Measurements from ENCODE around the gene NFIB.

Gene NFIB

GRCh38 chr9:14136646-14137370 is 177.1 kb downstream of the NFIB start:
- no peak overlapping the region for H3K9ac ChIP-seq (ENCODE audit: insufficient read length, low read depth)
- H3K4me3 ChIP-seq (ENCODE audit: insufficient read length, low read depth), result no peak overlapping the region
- no peaks in the 10 kb centered on the region for H3K4me1 ChIP-seq (ENCODE audit: insufficient read depth, insufficient read length)
- no peak for TF ChIP-seq ZNF274 (IDR thresholded peaks at IDR 0.05; ENCODE audit: low read depth, low read length)
- no peak for TF ChIP-seq SUZ12 (IDR thresholded peaks at IDR 0.05; ENCODE audit: extremely low read depth, insufficient read depth, insufficient read length)
- TF ChIP-seq YY1 (IDR thresholded peaks at IDR 0.05; ENCODE audit: insufficient read depth, insufficient read length), result no peak
- DNase-seq (ENCODE audit: low read depth, low spot score), result no peak
- H3K9me3 ChIP-seq (ENCODE audit: insufficient read depth, low read length), result no peaks in the 10 kb centered on the region
- no peaks in the 10 kb centered on the region for H3K36me3 ChIP-seq (ENCODE audit: insufficient read depth, insufficient read length, low read length)
- no peaks in the 10 kb centered on the region for H3K27me3 ChIP-seq (ENCODE audit: insufficient read depth, insufficient read length)

GRCh38 chr9:14136047-14136635 is 177.8 kb downstream of the NFIB start:
- no peaks in the 10 kb centered on the region for H3K27me3 ChIP-seq (ENCODE audit: insufficient read depth, insufficient read length)
- H3K4me1 ChIP-seq (ENCODE audit: insufficient read depth, insufficient read length), result no peaks in the 10 kb centered on the region
- no peak overlapping the region for H3K4me3 ChIP-seq (ENCODE audit: insufficient read length, low read depth)
- no peaks in the 10 kb centered on the region for H3K9me3 ChIP-seq (ENCODE audit: insufficient read depth, low read length)
- DNase-seq (ENCODE audit: low read depth, low spot score), result no peak
- TF ChIP-seq ZNF274 (IDR thresholded peaks at IDR 0.05; ENCODE audit: low read depth, low read length) (no peak), SUZ12 (IDR thresholded peaks at IDR 0.05; ENCODE audit: extremely low read depth, insufficient read depth, insufficient read length) (no peak), YY1 (IDR thresholded peaks at IDR 0.05; ENCODE audit: insufficient read depth, insufficient read length) (no peak)
- H3K36me3 ChIP-seq (ENCODE audit: insufficient read depth, insufficient read length, low read length), result no peaks in the 10 kb centered on the region
- H3K9ac ChIP-seq (ENCODE audit: insufficient read length, low read depth), result no peak overlapping the region

- TF ChIP-seq YY1 (IDR thresholded peaks at IDR 0.05; ENCODE audit: insufficient read depth, insufficient read length) (no peak), SUZ12 (IDR thresholded peaks at IDR 0.05; ENCODE audit: extremely low read depth, insufficient read depth, insufficient read length) (no peak), ZNF274 (IDR thresholded peaks at IDR 0.05; ENCODE audit: low read depth, low read length) (no peak)
- Histone ChIP-seq H3K27me3 (ENCODE audit: insufficient read depth, insufficient read length) (no peaks in the 10 kb centered on the region), H3K9ac (ENCODE audit: insufficient read length, low read depth) (no peak overlapping the region), H3K4me1 (ENCODE audit: insufficient read depth, insufficient read length) (no peaks in the 10 kb centered on the region), H3K4me3 (ENCODE audit: insufficient read length, low read depth) (no peak overlapping the region), H3K9me3 (ENCODE audit: insufficient read depth, low read length) (no peaks in the 10 kb centered on the region), H3K36me3 (ENCODE audit: insufficient read depth, insufficient read length, low read length) (no peaks in the 10 kb centered on the region)
- no peak for DNase-seq (ENCODE audit: low read depth, low spot score)
Measured at GRCh38 chr9:14135421-14135820, 178.5 kb downstream of the NFIB start.

- H3K27me3 ChIP-seq (ENCODE audit: insufficient read depth, insufficient read length), result no peaks in the 10 kb centered on the region
- no peaks in the 10 kb centered on the region for H3K4me1 ChIP-seq (ENCODE audit: insufficient read depth, insufficient read length)
- no peak for TF ChIP-seq YY1 (IDR thresholded peaks at IDR 0.05; ENCODE audit: insufficient read depth, insufficient read length)
- no peak for TF ChIP-seq ZNF274 (IDR thresholded peaks at IDR 0.05; ENCODE audit: low read depth, low read length)
- no peak for TF ChIP-seq SUZ12 (IDR thresholded peaks at IDR 0.05; ENCODE audit: extremely low read depth, insufficient read depth, insufficient read length)
- no peak overlapping the region for H3K9ac ChIP-seq (ENCODE audit: insufficient read length, low read depth)
- H3K36me3 ChIP-seq (ENCODE audit: insufficient read depth, insufficient read length, low read length), result no peaks in the 10 kb centered on the region
- no peaks in the 10 kb centered on the region for H3K9me3 ChIP-seq (ENCODE audit: insufficient read depth, low read length)
- no peak for DNase-seq (ENCODE audit: low read depth, low spot score)
- H3K4me3 ChIP-seq (ENCODE audit: insufficient read length, low read depth), result no peak overlapping the region
Measured at GRCh38 chr9:14133394-14133793, 180.5 kb downstream of the NFIB start.

GRCh38 chr9:14132775-14133174 is 181.2 kb downstream of the NFIB start:
- Histone ChIP-seq H3K4me1 (ENCODE audit: insufficient read depth, insufficient read length) (no peaks in the 10 kb centered on the region), H3K27me3 (ENCODE audit: insufficient read depth, insufficient read length) (no peaks in the 10 kb centered on the region), H3K4me3 (ENCODE audit: insufficient read length, low read depth) (no peak overlapping the region), H3K36me3 (ENCODE audit: insufficient read depth, insufficient read length, low read length) (no peaks in the 10 kb centered on the region), H3K9ac (ENCODE audit: insufficient read length, low read depth) (no peak overlapping the region), H3K9me3 (ENCODE audit: insufficient read depth, low read length) (no peaks in the 10 kb centered on the region)
- no peak for DNase-seq (ENCODE audit: low read depth, low spot score)
- no peak for TF ChIP-seq YY1 (IDR thresholded peaks at IDR 0.05; ENCODE audit: insufficient read depth, insufficient read length)
- TF ChIP-seq SUZ12 (IDR thresholded peaks at IDR 0.05; ENCODE audit: extremely low read depth, insufficient read depth, insufficient read length), result no peak
- no peak for TF ChIP-seq ZNF274 (IDR thresholded peaks at IDR 0.05; ENCODE audit: low read depth, low read length)

- no peak for DNase-seq (ENCODE audit: low read depth, low spot score)
Measured at GRCh38 chr9:14131356-14132088, 182.4 kb downstream of the NFIB start.

GRCh38 chr9:14127656-14128055 is 186.3 kb downstream of the NFIB start:
- TF ChIP-seq ZNF274 (IDR thresholded peaks at IDR 0.05; ENCODE audit: low read depth, low read length) (no peak), YY1 (IDR thresholded peaks at IDR 0.05; ENCODE audit: insufficient read depth, insufficient read length) (no peak), SUZ12 (IDR thresholded peaks at IDR 0.05; ENCODE audit: extremely low read depth, insufficient read depth, insufficient read length) (no peak)
- H3K27me3 ChIP-seq (ENCODE audit: insufficient read depth, insufficient read length), result no peaks in the 10 kb centered on the region
- H3K9ac ChIP-seq (ENCODE audit: insufficient read length, low read depth), result no peak overlapping the region
- no peaks in the 10 kb centered on the region for H3K9me3 ChIP-seq (ENCODE audit: insufficient read depth, low read length)
- no peak for DNase-seq (ENCODE audit: low read depth, low spot score)
- H3K4me1 ChIP-seq (ENCODE audit: insufficient read depth, insufficient read length), result no peaks in the 10 kb centered on the region
- H3K4me3 ChIP-seq (ENCODE audit: insufficient read length, low read depth), result no peak overlapping the region
- H3K36me3 ChIP-seq (ENCODE audit: insufficient read depth, insufficient read length, low read length), result no peaks in the 10 kb centered on the region

More at GRCh38 chr9:14131356-14132088, 182.4 kb downstream of the NFIB start:
- Histone ChIP-seq H3K4me1 (ENCODE audit: insufficient read depth, insufficient read length) (no peaks in the 10 kb centered on the region), H3K27me3 (ENCODE audit: insufficient read depth, insufficient read length) (no peaks in the 10 kb centered on the region), H3K4me3 (ENCODE audit: insufficient read length, low read depth) (no peak overlapping the region), H3K9ac (ENCODE audit: insufficient read length, low read depth) (no peak overlapping the region), H3K9me3 (ENCODE audit: insufficient read depth, low read length) (no peaks in the 10 kb centered on the region), H3K36me3 (ENCODE audit: insufficient read depth, insufficient read length, low read length) (no peaks in the 10 kb centered on the region)
- TF ChIP-seq YY1 (IDR thresholded peaks at IDR 0.05; ENCODE audit: insufficient read depth, insufficient read length) (no peak), SUZ12 (IDR thresholded peaks at IDR 0.05; ENCODE audit: extremely low read depth, insufficient read depth, insufficient read length) (no peak), ZNF274 (IDR thresholded peaks at IDR 0.05; ENCODE audit: low read depth, low read length) (no peak)

Data from NT2/D1 (cell line).